D721Med (cell line): ENCODE results near the gene CYB561A3.

Source experiments
- DNase-seq: peaks from one replicate; pipeline ENCODE4 v3.0.0; 2011; ENCODE audit warnings: low spot score; ENCODE audit not compliant: insufficient read length
- FAIRE-seq: peaks from 2 replicates; lab custom pipeline; 2011; peaks lifted over from hg19 to GRCh38; lab: Jason Lieb, UNC
- TF ChIP-seq, protein P1 (sequence below): IDR thresholded peaks from 2 replicates; pipeline ENCODE4 v1.5.1; 2012; ENCODE audit warnings: mild to moderate bottlenecking, control low read depth; ENCODE audit not compliant: insufficient read depth; ENCODE audit errors: missing control alignments

CYB561A3 gene

DNA sequence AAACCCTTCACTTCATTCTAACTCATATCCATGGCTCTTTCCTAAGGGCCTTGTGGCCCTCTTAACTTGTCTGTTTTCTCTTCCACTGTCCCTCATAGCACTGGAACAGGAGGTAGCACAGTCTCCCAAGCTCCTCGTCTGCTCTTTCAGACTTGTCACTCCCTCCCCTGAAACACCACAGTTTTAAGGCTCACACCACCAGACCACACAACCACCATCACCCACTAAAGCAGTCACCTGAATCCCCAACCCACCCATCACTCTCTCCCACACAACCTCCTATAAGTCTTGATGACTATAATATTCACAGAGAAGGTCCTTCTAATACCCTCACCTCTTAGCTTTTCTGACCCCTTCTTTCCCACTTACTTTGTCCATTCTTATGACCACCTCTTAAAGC, 55.5 kb downstream of the CYB561A3 start:
- no peak for FAIRE-seq
- DNase-seq = no peak
- TF ChIP-seq, protein P1, sequence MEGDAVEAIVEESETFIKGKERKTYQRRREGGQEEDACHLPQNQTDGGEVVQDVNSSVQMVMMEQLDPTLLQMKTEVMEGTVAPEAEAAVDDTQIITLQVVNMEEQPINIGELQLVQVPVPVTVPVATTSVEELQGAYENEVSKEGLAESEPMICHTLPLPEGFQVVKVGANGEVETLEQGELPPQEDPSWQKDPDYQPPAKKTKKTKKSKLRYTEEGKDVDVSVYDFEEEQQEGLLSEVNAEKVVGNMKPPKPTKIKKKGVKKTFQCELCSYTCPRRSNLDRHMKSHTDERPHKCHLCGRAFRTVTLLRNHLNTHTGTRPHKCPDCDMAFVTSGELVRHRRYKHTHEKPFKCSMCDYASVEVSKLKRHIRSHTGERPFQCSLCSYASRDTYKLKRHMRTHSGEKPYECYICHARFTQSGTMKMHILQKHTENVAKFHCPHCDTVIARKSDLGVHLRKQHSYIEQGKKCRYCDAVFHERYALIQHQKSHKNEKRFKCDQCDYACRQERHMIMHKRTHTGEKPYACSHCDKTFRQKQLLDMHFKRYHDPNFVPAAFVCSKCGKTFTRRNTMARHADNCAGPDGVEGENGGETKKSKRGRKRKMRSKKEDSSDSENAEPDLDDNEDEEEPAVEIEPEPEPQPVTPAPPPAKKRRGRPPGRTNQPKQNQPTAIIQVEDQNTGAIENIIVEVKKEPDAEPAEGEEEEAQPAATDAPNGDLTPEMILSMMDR = no peak

- no peak for FAIRE-seq
- TF ChIP-seq, protein P1 = no peak
- DNase-seq = no peak
Measured at GRCh38 chr11:61305417-61305816, 56.3 kb downstream of the CYB561A3 start.

GRCh38 chr11:61303725-61304124, 58.0 kb downstream of the CYB561A3 start:
- TF ChIP-seq, protein P1 = no peak
- DNase-seq (no peak), FAIRE-seq (no peak)

DNA sequence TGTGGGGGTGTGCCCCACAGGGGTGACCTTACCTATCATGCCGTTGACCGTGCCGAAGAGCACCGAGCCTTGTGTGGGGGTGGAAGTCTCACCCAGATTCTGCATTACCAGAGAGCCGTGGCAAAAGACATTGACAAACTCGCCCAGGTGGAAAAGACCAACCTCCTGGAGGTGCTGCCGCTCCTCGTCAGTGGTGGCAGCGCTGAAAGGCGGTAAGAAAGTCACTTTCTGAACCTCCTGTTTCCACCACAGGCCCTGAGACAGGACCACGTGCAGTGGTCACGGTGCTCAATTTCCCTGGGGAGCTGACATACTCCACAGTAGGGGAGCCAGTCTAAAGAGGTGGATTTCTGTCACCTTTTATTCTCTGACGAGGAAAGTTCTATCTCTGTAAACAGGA, 59.1 kb downstream of the CYB561A3 start:
- DNase-seq (no peak), FAIRE-seq (no peak)
- TF ChIP-seq, protein P1 = no peak
